GM18951 (cell line): ENCODE measurements around the gene JAKMIP1.

Experiments
- POLR2A ChIP-seq: IDR thresholded peaks from 4 replicates; pipeline ENCODE4 v1.6.1; 2011; ENCODE audit warnings: mild to moderate bottlenecking; ENCODE audit not compliant: insufficient read length, insufficient read depth; ENCODE audit errors: extremely low read depth
- in situ Hi-C: fragments of 300-500 bp; cut with MboI; formaldehyde crosslinking; loops from one replicate; pipeline ENCODE4 v1.12.0; 2022; ENCODE audit warnings: low sequenced_read_pairs, mixed read lengths, inconsistent platforms; ENCODE audit not compliant: unreplicated experiment

The JAKMIP1 gene

DNA sequence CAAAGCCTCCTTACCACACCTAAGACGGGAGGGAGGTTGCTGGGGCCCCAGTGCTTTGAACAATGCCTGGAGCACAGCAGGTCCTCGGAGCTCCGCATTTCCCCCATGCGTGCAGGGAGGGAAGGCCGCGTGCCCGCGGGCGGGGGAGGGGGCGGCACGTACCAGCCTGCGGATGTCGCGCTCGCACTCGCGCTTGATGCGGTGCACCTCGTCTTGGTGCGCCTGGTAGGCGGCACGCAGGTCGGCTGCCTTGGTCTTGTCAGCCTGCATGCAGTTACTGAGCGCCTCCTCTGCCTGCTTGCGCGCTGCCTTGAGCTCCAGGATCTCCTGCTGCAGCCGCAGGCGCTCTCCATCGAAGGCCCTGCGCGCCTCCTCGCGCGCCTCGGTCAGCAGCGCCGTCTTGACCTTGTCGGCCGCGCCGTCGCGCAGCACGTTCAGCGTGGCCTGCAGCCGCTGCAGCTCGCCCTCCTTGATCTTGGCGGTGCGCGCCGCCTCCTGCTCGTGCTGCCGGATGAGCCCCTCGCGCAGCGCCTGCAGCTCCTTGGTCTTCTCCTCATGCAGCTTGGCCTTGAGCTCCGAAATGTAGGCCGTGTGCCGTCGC is 94.9 kb downstream of the JAKMIP1 start:
- no peak for TF ChIP-seq POLR2A
- in situ Hi-C loops, result no loop called here

DNA sequence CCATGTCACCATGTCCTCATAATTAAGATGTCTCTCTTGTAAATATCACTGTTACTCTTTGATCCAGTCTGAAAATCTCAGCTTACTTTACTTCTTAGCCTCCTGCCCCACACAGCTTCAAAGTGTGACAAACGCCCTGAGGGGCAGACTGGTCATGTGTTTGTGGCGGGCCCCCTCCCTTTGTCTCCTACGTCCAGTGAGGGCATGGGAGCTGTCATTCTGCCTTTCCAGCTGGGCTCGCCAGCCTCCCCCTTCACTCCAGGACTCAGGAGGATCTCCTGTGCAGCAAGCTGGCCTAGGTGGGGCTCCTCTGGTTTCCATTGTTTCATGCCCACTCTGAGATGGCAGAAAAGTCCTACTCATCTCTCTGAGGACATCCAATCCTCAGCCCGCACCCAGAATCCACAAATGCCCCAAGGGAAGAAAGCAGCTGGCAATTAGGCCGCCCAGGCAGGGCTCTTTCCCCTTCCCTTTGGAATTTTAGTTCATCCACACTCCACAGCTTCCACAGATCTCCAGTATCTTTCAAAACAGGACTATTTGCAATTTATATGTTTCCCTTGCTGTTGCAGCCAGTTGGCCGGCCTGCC is 95.7 kb downstream of the JAKMIP1 start:
- TF ChIP-seq POLR2A, result no peak
- in situ Hi-C loops, result no loop called here

DNA sequence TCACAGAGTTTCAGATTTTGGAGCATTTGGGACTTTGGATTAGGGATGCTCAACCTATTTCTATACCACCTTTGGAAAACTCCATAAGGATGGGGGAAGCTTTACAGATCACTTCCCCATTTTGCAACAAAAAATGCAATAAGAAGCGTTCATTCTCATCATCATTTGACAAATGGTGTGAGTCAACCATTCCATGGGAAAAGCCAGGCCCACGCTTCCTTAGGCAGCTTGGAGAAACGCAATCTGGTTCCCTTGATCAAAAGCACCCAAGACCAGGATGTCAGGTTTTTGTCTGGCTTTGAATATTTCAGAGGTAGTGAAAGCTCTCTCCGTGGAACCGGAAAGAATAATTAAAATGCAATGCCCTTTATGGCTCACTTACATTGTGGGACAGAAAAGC is 102.8 kb downstream of the JAKMIP1 start:
- no peak for TF ChIP-seq POLR2A
- in situ Hi-C loops, result no loop called here

DNA sequence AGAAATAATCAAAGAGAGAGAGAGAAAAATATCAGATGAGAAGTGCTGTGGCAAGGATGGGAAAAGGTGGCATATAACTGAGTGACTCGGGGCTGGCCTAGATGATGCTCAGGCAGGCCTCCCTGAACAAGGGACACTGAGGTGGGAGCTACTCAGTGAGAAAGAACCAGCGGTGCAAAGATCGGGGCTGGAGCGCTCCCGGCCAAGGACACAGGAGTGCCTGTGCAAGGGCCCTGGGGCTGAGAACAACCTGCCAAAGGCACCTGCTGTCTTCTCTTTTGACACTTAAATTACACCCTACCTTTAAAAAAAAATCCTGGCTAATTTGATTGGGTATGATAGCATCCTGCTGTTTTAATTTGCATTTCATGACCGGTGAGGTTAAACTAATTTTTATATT is 104.5 kb downstream of the JAKMIP1 start:
- TF ChIP-seq POLR2A, result no peak
- in situ Hi-C loops, result no loop called here

DNA sequence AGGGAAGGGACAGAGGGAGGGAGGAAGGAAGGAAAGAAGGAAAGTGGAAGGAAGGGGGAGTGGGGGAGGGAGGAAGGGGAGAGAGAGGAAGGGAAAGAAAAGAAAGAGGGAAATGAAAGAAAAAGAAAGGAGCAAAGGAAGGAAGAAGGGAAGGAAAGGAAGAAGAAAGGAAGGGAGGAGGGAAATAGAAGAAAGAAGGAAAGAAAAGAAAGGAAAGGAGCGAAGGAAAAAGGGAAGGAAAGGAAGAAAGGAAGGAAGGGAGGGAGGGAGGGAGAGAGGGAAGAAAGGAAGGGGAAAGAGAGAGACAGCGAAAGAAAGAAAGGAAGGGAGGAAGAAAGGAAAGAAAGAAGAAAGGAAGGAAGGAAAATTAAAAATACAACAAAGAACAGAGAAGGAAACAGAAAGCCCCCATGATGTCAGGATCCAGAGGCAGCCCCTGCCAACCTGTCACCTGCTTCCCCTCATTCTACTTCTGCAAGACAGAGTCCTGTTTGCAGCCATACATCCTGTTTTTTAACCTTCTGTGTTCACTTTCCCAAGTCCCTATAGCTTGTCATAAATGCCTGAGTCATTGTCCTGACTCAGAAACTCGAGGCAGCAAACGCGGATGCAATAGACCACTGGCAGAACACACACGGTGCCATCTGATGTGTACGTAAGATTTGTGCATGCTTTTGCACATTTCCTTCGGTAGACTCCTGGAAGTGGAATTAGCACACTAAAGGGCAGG is 105.2 kb downstream of the JAKMIP1 start:
- in situ Hi-C loops, result no loop called here
- TF ChIP-seq POLR2A, result no peak

DNA sequence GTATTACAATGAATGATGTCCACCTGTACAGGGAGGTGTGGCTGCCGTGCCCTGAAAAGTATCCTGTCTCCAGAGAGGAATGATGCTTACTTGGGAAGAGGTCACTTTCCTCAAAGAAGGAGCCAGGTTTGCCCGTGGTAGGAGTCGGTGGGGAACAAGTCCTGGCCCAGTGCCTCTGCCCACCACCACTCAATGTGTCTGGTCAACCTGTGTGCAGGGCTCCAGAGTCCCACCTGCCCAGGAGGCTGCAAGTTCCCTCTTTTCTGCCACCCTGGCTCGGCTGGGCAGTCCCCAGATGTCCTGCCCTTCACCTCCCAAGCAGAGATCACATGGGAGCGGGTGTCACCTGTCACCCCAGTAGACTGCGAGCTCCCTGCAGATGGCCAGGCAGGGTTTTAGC is 106.7 kb downstream of the JAKMIP1 start:
- in situ Hi-C loops, result no loop called here
- no peak for TF ChIP-seq POLR2A

DNA sequence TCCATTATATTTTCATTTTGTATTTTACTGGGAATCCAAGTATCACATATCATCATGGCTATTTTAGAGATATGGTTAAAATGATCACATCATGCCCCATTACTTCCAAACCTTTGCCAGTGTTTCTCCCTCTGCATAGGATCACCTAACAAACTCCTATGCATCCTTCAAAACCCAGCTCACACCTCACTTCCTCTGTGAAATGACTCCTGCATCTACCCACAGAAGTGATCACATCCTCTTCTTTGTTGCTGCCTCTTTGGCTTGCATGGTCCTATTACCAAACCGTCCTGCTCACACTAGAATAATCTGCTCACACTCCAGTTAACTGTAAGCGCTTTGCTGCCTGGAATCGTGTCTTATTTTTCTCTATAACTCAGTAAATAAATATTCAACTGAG is 107.4 kb downstream of the JAKMIP1 start:
- TF ChIP-seq POLR2A, result no peak
- in situ Hi-C loops, result no loop called here

DNA sequence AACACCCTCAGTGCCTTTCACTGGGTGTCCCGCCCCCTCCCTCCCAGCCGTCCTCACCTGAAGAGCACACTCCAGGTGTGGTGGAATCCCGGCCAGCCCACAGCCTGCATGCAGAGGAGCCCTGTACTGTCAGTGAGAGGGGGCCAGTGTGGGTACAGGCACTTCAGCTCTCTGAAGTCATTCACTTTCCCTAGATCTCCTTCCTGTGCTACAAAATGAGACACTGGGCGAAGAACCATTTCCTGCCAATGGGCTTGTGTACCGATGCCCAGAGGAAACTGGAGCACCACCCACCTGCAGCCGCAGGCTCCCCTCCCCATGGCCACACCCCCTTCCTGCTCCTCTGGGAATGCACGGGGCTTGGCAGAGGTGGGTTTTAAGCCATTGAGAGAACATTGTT is 108.2 kb downstream of the JAKMIP1 start:
- TF ChIP-seq POLR2A, result no peak
- in situ Hi-C loops, result no loop called here

DNA sequence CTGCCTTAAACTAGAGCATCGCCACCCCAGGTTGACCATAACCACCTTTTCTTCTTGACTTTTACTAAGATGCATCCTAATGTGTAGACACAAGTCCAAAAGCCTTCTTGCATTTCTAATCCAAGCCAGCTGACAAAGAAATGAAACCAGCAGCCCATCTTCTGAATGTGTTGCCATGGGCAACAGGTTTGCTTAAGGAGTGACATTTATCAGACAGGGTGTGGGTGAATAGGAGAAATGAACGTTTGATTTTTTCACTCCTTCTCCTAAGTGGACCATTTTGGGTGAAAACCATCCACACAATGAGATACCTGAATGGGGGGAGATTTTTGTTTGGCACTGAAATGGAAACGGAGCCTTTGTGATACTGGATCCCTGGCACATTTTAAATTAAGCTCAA is 109.4 kb downstream of the JAKMIP1 start:
- in situ Hi-C loops, result no loop called here

DNA sequence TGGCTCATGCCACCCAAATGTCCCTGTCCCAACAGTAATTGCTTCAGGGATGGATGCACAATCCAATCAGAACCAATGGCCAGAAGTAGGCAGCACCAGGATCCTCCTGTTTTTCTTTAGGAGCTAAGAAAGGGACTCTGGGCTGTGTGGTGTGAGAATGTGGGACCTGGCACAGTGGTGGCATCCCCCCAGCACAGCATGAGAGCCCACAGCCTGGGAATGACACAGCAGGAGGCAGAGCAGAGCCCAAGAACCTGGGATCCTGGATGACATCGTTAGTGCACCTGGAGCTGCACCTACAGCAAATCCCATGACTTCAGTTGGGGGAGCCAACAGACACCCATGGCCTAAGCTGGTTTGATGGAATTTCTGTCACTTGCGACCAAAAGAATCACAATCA is 111.4 kb downstream of the JAKMIP1 start:
- in situ Hi-C loops, result no loop called here
- TF ChIP-seq POLR2A, result no peak

More for the DNA sequence above, 109.4 kb downstream of the JAKMIP1 start:
- TF ChIP-seq POLR2A, result no peak

DNA sequence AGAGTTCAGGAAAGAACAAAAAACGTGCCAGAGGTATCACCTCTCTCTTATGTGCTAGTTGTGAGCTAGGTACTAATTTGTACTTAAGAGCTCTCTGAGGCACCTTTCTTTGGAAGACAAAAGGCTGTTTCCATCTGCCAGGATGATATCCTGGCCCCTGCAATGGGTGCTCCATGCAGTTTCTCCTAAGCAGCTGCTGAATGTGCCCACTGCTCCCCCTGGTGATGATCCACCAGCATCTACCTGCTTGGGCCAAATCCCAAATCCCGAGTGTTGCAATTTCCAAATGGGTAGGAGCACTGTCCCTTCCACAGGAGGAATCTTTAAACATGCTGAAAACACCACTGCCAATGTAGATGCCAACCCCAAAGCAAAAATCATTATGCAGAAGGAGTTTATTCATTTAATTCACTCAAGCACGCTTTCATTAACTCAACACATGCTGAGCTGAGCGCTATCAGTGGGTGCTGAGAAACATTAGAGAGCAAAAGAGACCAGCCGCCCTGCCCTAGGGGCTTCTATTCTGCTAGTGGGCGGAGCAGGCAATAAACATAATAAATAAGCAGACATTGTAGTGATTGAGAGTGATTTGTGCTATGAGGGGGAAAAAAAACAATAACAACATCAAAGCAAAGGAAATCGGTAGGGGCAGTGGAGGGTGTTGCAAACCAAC is 112.5 kb downstream of the JAKMIP1 start:
- in situ Hi-C loops, result no loop called here
- no peak for TF ChIP-seq POLR2A

DNA sequence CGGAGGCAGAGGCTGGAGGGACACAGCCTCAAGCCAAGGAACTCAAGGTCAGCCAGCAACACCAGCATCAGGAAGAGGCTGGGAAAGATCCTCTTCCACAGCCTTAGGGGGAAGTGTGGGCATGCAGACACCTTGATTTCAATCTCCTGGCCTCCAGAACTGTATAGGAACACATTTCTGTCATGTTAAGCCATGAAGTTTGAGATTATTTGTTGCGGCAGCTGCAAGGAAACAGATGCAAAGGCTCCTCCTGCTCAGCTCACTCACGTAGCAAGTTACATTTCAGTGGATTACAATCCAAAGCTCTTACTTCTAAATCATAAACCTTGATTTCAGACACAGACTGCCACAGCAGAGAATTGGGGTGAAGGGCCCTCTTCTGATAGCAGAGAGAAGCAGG is 113.5 kb downstream of the JAKMIP1 start:
- in situ Hi-C loops, result no loop called here
- no peak for TF ChIP-seq POLR2A
